Astrocyte (in vitro differentiated cells and primary cell): Measurements from ENCODE around the gene MCTP2. TPM values are rescaled to one million over a fixed set of nuclear protein-coding genes. Genes with fewer than 3 reads are reported as not detected.

Experiments
- DNase-seq: peaks from one replicate; pipeline ENCODE4 v3.0.0-alpha.2; 2010; ENCODE audit warnings: low read depth
- FAIRE-seq: peaks from 2 replicates; lab custom pipeline; 2011; peaks lifted over from hg19 to GRCh38; lab: Jason Lieb, UNC
- H2AFZ ChIP-seq: 2 replicates; pipeline ENCODE4 v1.6.0; 2012; ENCODE audit warnings: low read depth, low read length, inconsistent platforms
- H3K27ac ChIP-seq: 2 replicates; pipeline ENCODE4 v1.5.1; 2011; ENCODE audit warnings: low read depth, low read length, inconsistent platforms
- H3K27me3 ChIP-seq: 2 replicates; pipeline ENCODE4 v1.6.0; 2011; ENCODE audit warnings: low read length, inconsistent platforms; ENCODE audit not compliant: insufficient read depth
- H3K36me3 ChIP-seq: 2 replicates; pipeline ENCODE4 v1.5.1; 2011; ENCODE audit warnings: low read length, inconsistent platforms; ENCODE audit not compliant: insufficient read depth
- H3K4me1 ChIP-seq: 2 replicates; pipeline ENCODE4 v1.5.1; 2011; ENCODE audit warnings: low read length, inconsistent platforms; ENCODE audit not compliant: insufficient read depth
- H3K4me2 ChIP-seq: 2 replicates; pipeline ENCODE4 v1.6.0; 2012; ENCODE audit warnings: low read length, inconsistent platforms
- H3K4me3 ChIP-seq: 2 replicates; pipeline ENCODE4 v1.5.1; 2011; ENCODE audit warnings: low read depth, mild to moderate bottlenecking, low read length, inconsistent platforms; ENCODE audit not compliant: insufficient read depth
- H3K79me2 ChIP-seq: 2 replicates; pipeline ENCODE4 v1.6.0; 2012; ENCODE audit warnings: mild to moderate bottlenecking, low read length, inconsistent platforms; ENCODE audit not compliant: insufficient read depth
- H3K9ac ChIP-seq: 2 replicates; pipeline ENCODE4 v1.6.0; 2012; ENCODE audit warnings: mild to moderate bottlenecking, low read length, inconsistent platforms
- H3K9me3 ChIP-seq: 2 replicates; pipeline ENCODE4 v1.5.1; 2012; ENCODE audit warnings: low read depth, mild to moderate bottlenecking, low read length, inconsistent platforms; ENCODE audit not compliant: insufficient read depth
- H4K20me1 ChIP-seq: 2 replicates; pipeline ENCODE4 v1.6.0; 2012; ENCODE audit warnings: low read length, inconsistent platforms; ENCODE audit not compliant: insufficient read depth
- H3K27ac Mint-ChIP-seq: one replicate; pipeline ENCODE4 v1.8.0; 2021; ENCODE audit warnings: mild to moderate bottlenecking, mixed read lengths; ENCODE audit not compliant: unreplicated experiment
- H3K27me3 Mint-ChIP-seq: one replicate; pipeline ENCODE4 v1.8.0; 2021; ENCODE audit warnings: low read depth, mixed read lengths; ENCODE audit not compliant: unreplicated experiment
- H3K36me3 Mint-ChIP-seq: one replicate; pipeline ENCODE4 v1.8.0; 2021; ENCODE audit warnings: low read depth, mixed read lengths; ENCODE audit not compliant: unreplicated experiment
- H3K4me1 Mint-ChIP-seq: one replicate; pipeline ENCODE4 v1.8.0; 2021; ENCODE audit warnings: low read depth, mixed read lengths; ENCODE audit not compliant: unreplicated experiment
- H3K4me3 Mint-ChIP-seq: one replicate; pipeline ENCODE4 v1.8.0; 2021; ENCODE audit warnings: mild to moderate bottlenecking, moderate library complexity, mixed read lengths; ENCODE audit not compliant: unreplicated experiment
- H3K9me3 Mint-ChIP-seq: one replicate; pipeline ENCODE4 v1.8.0; 2021; ENCODE audit warnings: mild to moderate bottlenecking, mixed read lengths; ENCODE audit not compliant: unreplicated experiment
- CTCF ChIP-seq: IDR thresholded peaks from 2 replicates; pipeline ENCODE4 v1.5.1; 2011; ENCODE audit warnings: low read depth, mild to moderate bottlenecking, inconsistent platforms, low read length, moderate library complexity; ENCODE audit not compliant: insufficient read depth
- EZH2 ChIP-seq: IDR thresholded peaks from 2 replicates; pipeline ENCODE4 v1.6.1; 2012; ENCODE audit warnings: mild to moderate bottlenecking, low read length, inconsistent platforms; ENCODE audit not compliant: insufficient read depth
- total RNA-seq: library from RNA; stranded (reverse); gene quantifications from 2 replicates; pipeline ENCODE4 v1.2.1, GENCODE V29; 2021

Gene MCTP2
- total RNA-seq, 1 donor from 2014 or later: 2.6 TPM

DNA sequence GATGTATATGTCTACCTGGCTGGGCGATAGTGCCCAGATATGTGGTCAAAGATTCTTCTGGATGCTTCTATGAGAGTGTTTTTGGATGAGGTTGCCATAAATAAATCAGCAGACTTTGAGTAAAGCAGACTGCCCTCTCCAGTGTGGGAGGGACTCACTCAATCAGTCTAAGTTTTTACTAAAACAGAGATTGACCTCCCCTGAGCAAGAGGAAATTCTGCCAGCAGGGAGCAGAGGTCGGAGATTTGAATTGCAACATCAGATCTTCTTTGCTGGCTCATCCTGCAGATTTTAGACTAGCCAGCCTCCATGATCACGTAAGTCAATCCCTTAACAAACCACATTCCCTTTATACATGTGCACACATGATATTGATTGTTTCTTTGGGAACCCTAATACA, 300.9 kb downstream of the MCTP2 start:
- DNase-seq (no peak), FAIRE-seq (no peak)
- no peak overlapping the region for H3K9ac ChIP-seq
- no peak overlapping the region for H2AFZ ChIP-seq
- no peak overlapping the region for H3K27ac ChIP-seq
- H3K4me1 ChIP-seq: no peaks in the 10 kb centered on the region
- no peaks in the 10 kb centered on the region for H3K27me3 ChIP-seq
- H3K36me3 ChIP-seq: no peaks in the 10 kb centered on the region
- Mint-ChIP-seq H3K36me3 (no peaks in the 10 kb centered on the region), H3K9me3 (peaks cover under 1% of the 10 kb centered on the region), H3K27ac (no peak overlapping the region), H3K4me1 (no peaks in the 10 kb centered on the region), H3K27me3 (peaks cover 4% of the 10 kb centered on the region), H3K4me3 (no peak overlapping the region)
- H3K4me2 ChIP-seq: no peak overlapping the region
- TF ChIP-seq EZH2 (no peak), CTCF (no peak)
- H4K20me1 ChIP-seq: no peaks in the 10 kb centered on the region
- H3K79me2 ChIP-seq: no peaks in the 10 kb centered on the region
- no peak overlapping the region for H3K4me3 ChIP-seq
- H3K9me3 ChIP-seq: peaks cover 3% of the 10 kb centered on the region
